WTC11 (cell line): ENCODE results near the gene STRA8. TPM values are rescaled to one million over a fixed set of nuclear protein-coding genes. Genes with fewer than 3 reads are reported as not detected.

Experiments
- ATAC-seq: fragments of 200-7000 bp; cut with Tn5 transposase; 2 replicates; pipeline ENCODE4 v1.10.0; 2021; ENCODE audit warnings: mild to moderate bottlenecking, moderate library complexity
- CTCF ChIA-PET: fragments of 300-600 bp; sonication (Branson Sonifier 250); formaldehyde crosslinking; loops from one replicate; lab custom pipeline; 2021; ENCODE audit warnings: antibody characterized with exemption; lab: Charles Lee
- POLR2A ChIA-PET: fragments of 350-600 bp; sonication (Branson Sonifier 250); formaldehyde crosslinking; loops from one replicate; lab custom pipeline; 2021; ENCODE audit warnings: antibody characterized with exemption; lab: Charles Lee
- DNase-seq: peaks from one replicate; pipeline ENCODE4 v3.0.0; 2021; ENCODE audit warnings: low spot score
- H3K27ac Mint-ChIP-seq: 2 replicates; pipeline ENCODE4 v1.8.0; 2021; ENCODE audit warnings: mixed read lengths
- H3K27me3 Mint-ChIP-seq: 2 replicates; pipeline ENCODE4 v1.8.0; 2021; ENCODE audit warnings: low read depth, mild to moderate bottlenecking, moderate library complexity, mixed read lengths
- H3K36me3 Mint-ChIP-seq: 2 replicates; pipeline ENCODE4 v1.8.0; 2021; ENCODE audit warnings: mixed read lengths
- H3K4me1 Mint-ChIP-seq: 2 replicates; pipeline ENCODE4 v1.8.0; 2022; ENCODE audit warnings: mixed read lengths
- H3K4me3 Mint-ChIP-seq: 2 replicates; pipeline ENCODE4 v1.8.0; 2021; ENCODE audit warnings: mild to moderate bottlenecking, moderate library complexity, mixed read lengths
- H3K9me3 Mint-ChIP-seq: 2 replicates; pipeline ENCODE4 v1.8.0; 2021; ENCODE audit warnings: mixed read lengths
- AFF4 ChIP-seq: sonication (generic); formaldehyde crosslinking; IDR thresholded peaks from 2 replicates; pipeline ENCODE4 v1.8.1; 2023; ENCODE audit warnings: mild to moderate bottlenecking, missing genetic modification reagents, borderline replicate concordance
- ATF1 ChIP-seq: sonication (generic); formaldehyde crosslinking; IDR thresholded peaks from 2 replicates; pipeline ENCODE4 v1.8.1; 2023; ENCODE audit warnings: mild to moderate bottlenecking, moderate library complexity, missing genetic modification reagents
- ATF2 ChIP-seq: sonication (generic); formaldehyde crosslinking; IDR thresholded peaks from 2 replicates; pipeline ENCODE4 v1.8.1; 2022; ENCODE audit warnings: low read depth, missing genetic modification reagents, borderline replicate concordance
- CBFB ChIP-seq: sonication (generic); formaldehyde crosslinking; IDR thresholded peaks from 2 replicates; pipeline ENCODE4 v1.8.1; 2022; ENCODE audit warnings: mild to moderate bottlenecking, low read depth, missing genetic modification reagents
- E2F1 ChIP-seq: sonication (generic); formaldehyde crosslinking; IDR thresholded peaks from 2 replicates; pipeline ENCODE4 v1.8.0; 2022; ENCODE audit warnings: mild to moderate bottlenecking, missing genetic modification reagents
- E2F4 ChIP-seq: sonication (generic); formaldehyde crosslinking; IDR thresholded peaks from 2 replicates; pipeline ENCODE4 v1.8.1; 2022; ENCODE audit warnings: low read depth, mild to moderate bottlenecking, moderate library complexity, missing genetic modification reagents, borderline replicate concordance
- EMX1 ChIP-seq: fragments of 250-450 bp; sonication (Bioruptor Pico); IDR thresholded peaks from 2 replicates; pipeline ENCODE4 v1.8.0; 2021; ENCODE audit warnings: mild to moderate bottlenecking
- ESRRA ChIP-seq: sonication (generic); formaldehyde crosslinking; IDR thresholded peaks from 2 replicates; pipeline ENCODE4 v1.8.1; 2022; ENCODE audit warnings: mild to moderate bottlenecking, missing genetic modification reagents, borderline replicate concordance
- ETV6 ChIP-seq: sonication (generic); formaldehyde crosslinking; IDR thresholded peaks from 2 replicates; pipeline ENCODE4 v1.8.1; 2022; ENCODE audit warnings: mild to moderate bottlenecking, missing genetic modification reagents
- FOXJ3 ChIP-seq: sonication (generic); formaldehyde crosslinking; IDR thresholded peaks from 2 replicates; pipeline ENCODE4 v1.9.0; 2021; ENCODE audit warnings: missing genetic modification reagents, mild to moderate bottlenecking, borderline replicate concordance
- MAX ChIP-seq: sonication (generic); formaldehyde crosslinking; IDR thresholded peaks from 2 replicates; pipeline ENCODE4 v1.8.0; 2022; ENCODE audit warnings: mild to moderate bottlenecking, missing genetic modification reagents
- MYBL2 ChIP-seq: sonication (generic); formaldehyde crosslinking; IDR thresholded peaks from 2 replicates; pipeline ENCODE4 v1.8.1; 2023; ENCODE audit warnings: mild to moderate bottlenecking, moderate library complexity, missing genetic modification reagents
- NFATC4 ChIP-seq: fragments of 250-450 bp; sonication (Bioruptor Pico); IDR thresholded peaks from 2 replicates; pipeline ENCODE4 v1.9.0; 2021; ENCODE audit warnings: mild to moderate bottlenecking
- NFYB ChIP-seq: sonication (generic); formaldehyde crosslinking; conservative IDR thresholded peaks from 2 replicates; pipeline ENCODE4 v1.8.0; 2022; ENCODE audit warnings: low read depth, missing genetic modification reagents
- OVOL2 ChIP-seq: fragments of 250-450 bp; sonication (Bioruptor Pico); IDR thresholded peaks from 2 replicates; pipeline ENCODE4 v1.9.0; 2021; ENCODE audit warnings: mild to moderate bottlenecking, borderline replicate concordance
- PRRX2 ChIP-seq: fragments of 250-450 bp; sonication (Bioruptor Pico); IDR thresholded peaks from 2 replicates; pipeline ENCODE4 v1.8.0; 2021; ENCODE audit warnings: mild to moderate bottlenecking
- TEAD4 ChIP-seq: sonication (generic); formaldehyde crosslinking; IDR thresholded peaks from 2 replicates; pipeline ENCODE4 v1.8.0; 2022; ENCODE audit warnings: mild to moderate bottlenecking, missing genetic modification reagents
- ZBTB21 ChIP-seq: sonication (generic); formaldehyde crosslinking; IDR thresholded peaks from 2 replicates; pipeline ENCODE4 v1.8.1; 2023; ENCODE audit warnings: mild to moderate bottlenecking, missing genetic modification reagents, borderline replicate concordance
- ZNF121 ChIP-seq: sonication (generic); formaldehyde crosslinking; IDR thresholded peaks from 2 replicates; pipeline ENCODE4 v1.8.0; 2023; ENCODE audit warnings: missing genetic modification reagents
- ZNF219 ChIP-seq: sonication (generic); formaldehyde crosslinking; IDR thresholded peaks from 2 replicates; pipeline ENCODE4 v1.8.0; 2023; ENCODE audit warnings: missing genetic modification reagents, mild to moderate bottlenecking, borderline replicate concordance
- ZNF317 ChIP-seq: sonication (generic); formaldehyde crosslinking; IDR thresholded peaks from 2 replicates; pipeline ENCODE4 v1.8.1; 2023; ENCODE audit warnings: low read depth, mild to moderate bottlenecking, moderate library complexity, missing genetic modification reagents, borderline replicate concordance
- ZNF423 ChIP-seq: fragments of 250-450 bp; sonication (Bioruptor Pico); IDR thresholded peaks from 2 replicates; pipeline ENCODE4 v2.1.2; 2022; ENCODE audit warnings: mild to moderate bottlenecking, moderate library complexity
- ZNF671 ChIP-seq: fragments of 250-450 bp; sonication (Bioruptor Pico); IDR thresholded peaks from 2 replicates; pipeline ENCODE4 v1.8.0; 2021; ENCODE audit warnings: mild to moderate bottlenecking
- ZSCAN18 ChIP-seq: fragments of 250-450 bp; sonication (Bioruptor Pico); IDR thresholded peaks from 2 replicates; pipeline ENCODE4 v2.1.2; 2022; ENCODE audit warnings: mild to moderate bottlenecking, moderate library complexity
- total RNA-seq: library from RNA; stranded (reverse); gene quantifications from 3 replicates; pipeline ENCODE4 v1.2.3, GENCODE V29; 2021

The STRA8 gene
- total RNA-seq, 1 experiment from 2014 or later = not detected

GRCh38 chr7:135263321-135263970, 29.8 kb downstream of the STRA8 start:
- ATAC-seq (no peak), DNase-seq (no peak)
- ChIA-PET CTCF (interaction anchor here (1.0 to 5.2 kb wide), 2 partner anchors 12 to 26 kb away, joined by 3 to 52 read pairs; no protein-coding TSS in a partner anchor), POLR2A (no interaction called here)
- TF ChIP-seq EMX1 (CRISPR knock-in tag) (no peak), ZNF671 (no peak), ZBTB21 (CRISPR knock-in tag) (no peak), E2F4 (no peak)
- Mint-ChIP-seq H3K27me3 (no peaks in the 10 kb centered on the region; the same call in 1 of the 2 replicates), H3K36me3 (no peaks in the 10 kb centered on the region), H3K9me3 (peaks cover 33% of the 10 kb centered on the region), H3K27ac (no peak overlapping the region), H3K4me3 (no peak overlapping the region), H3K4me1 (peaks cover 9% of the 10 kb centered on the region)

GRCh38 chr7:135265637-135266036, 32.0 kb downstream of the STRA8 start:
- no peaks in the 10 kb centered on the region for H3K36me3 Mint-ChIP-seq
- ATAC-seq = no peak
- H3K4me3 Mint-ChIP-seq = no peak overlapping the region
- DNase-seq = no peak
- H3K9me3 Mint-ChIP-seq = peaks cover 33% of the 10 kb centered on the region
- H3K27ac Mint-ChIP-seq = no peak overlapping the region
- no peaks in the 10 kb centered on the region; the same call in 1 of the 2 replicates for H3K27me3 Mint-ChIP-seq
- ChIA-PET POLR2A (no interaction called here), CTCF (no interaction called here)
- H3K4me1 Mint-ChIP-seq = no peaks in the 10 kb centered on the region
- TF ChIP-seq CBFB (CRISPR knock-in tag) (no peak), TEAD4 (no peak), ZBTB21 (CRISPR knock-in tag) (no peak), ATF2 (no peak), ZNF121 (CRISPR knock-in tag) (no peak), OVOL2 (CRISPR knock-in tag) (no peak), ZNF317 (CRISPR knock-in tag) (no peak), E2F1 (CRISPR knock-in tag) (no peak), MYBL2 (CRISPR knock-in tag) (no peak)
- TF ChIP-seq, all 79 proteins: peak for 0

- Mint-ChIP-seq H3K9me3 (peaks cover 46% of the 10 kb centered on the region), H3K27ac (no peak overlapping the region), H3K27me3 (no peaks in the 10 kb centered on the region), H3K36me3 (no peaks in the 10 kb centered on the region), H3K4me3 (no peak overlapping the region), H3K4me1 (no peaks in the 10 kb centered on the region)
- ChIA-PET POLR2A (no interaction called here), CTCF (interaction anchor here (0.6 kb wide), 1 partner anchor 125 kb away, joined by 3 read pairs; no protein-coding TSS in a partner anchor)
- ATAC-seq (no peak), DNase-seq (no peak)
- TF ChIP-seq AFF4 (CRISPR knock-in tag) (no peak), NFATC4 (no peak), MAX (CRISPR knock-in tag) (no peak), ZNF219 (CRISPR knock-in tag) (no peak), TEAD4 (no peak), PRRX2 (no peak), ETV6 (CRISPR knock-in tag) (no peak), ESRRA (no peak), ATF1 (CRISPR knock-in tag) (no peak), ZSCAN18 (CRISPR knock-in tag) (no peak), NFYB (CRISPR knock-in tag) (no peak), OVOL2 (CRISPR knock-in tag) (no peak), MYBL2 (CRISPR knock-in tag) (no peak), ZNF423 (CRISPR knock-in tag) (no peak), FOXJ3 (no peak)
These were observed 36.3 kb downstream of the STRA8 start for GRCh38 chr7:135269921-135270320.
